ENCODE results near the gene NFIB. TPM values are rescaled to one million over a fixed set of nuclear protein-coding genes. Genes with fewer than 3 reads are reported as not detected.

The NFIB gene
- total RNA-seq, 2 donors from 2014 or later = 53.0 to 54.0 TPM

- Histone ChIP-seq H3K9ac (ENCODE audit: low read depth in 2 of 2, low read length in 2 of 2) (no peak overlapping the region), H3K27me3 (no peaks in the 10 kb centered on the region), H3K4me1 (no peaks in the 10 kb centered on the region), H3K9me3 (no peaks in the 10 kb centered on the region), H3K4me3 (no peak overlapping the region), H3K27ac (no peak overlapping the region), H3K36me3 (no peaks in the 10 kb centered on the region)
- TF ChIP-seq CTCF (IDR thresholded peaks at IDR 0.05) = no peak
- intact Hi-C loops (cut with DNase I) = no loop called here
- no peak for DNase-seq
Observed at GRCh38 chr9:14303100-14303499, 10.8 kb downstream of the NFIB start.

- Histone ChIP-seq H3K27ac (no peak overlapping the region), H3K4me3 (no peak overlapping the region), H3K9me3 (no peaks in the 10 kb centered on the region), H3K36me3 (no peaks in the 10 kb centered on the region), H3K27me3 (no peaks in the 10 kb centered on the region), H3K9ac (ENCODE audit: low read depth in 2 of 2, low read length in 2 of 2) (no peak overlapping the region), H3K4me1 (no peaks in the 10 kb centered on the region)
- no peak for TF ChIP-seq CTCF (IDR thresholded peaks at IDR 0.05)
- no peak for DNase-seq
- intact Hi-C loops (cut with DNase I) = no loop called here
Observed at GRCh38 chr9:14302405-14302804, 11.5 kb downstream of the NFIB start.

GRCh38 chr9:14301583-14302021, 12.3 kb downstream of the NFIB start:
- no peak for TF ChIP-seq CTCF (IDR thresholded peaks at IDR 0.05)
- no peak overlapping the region for H3K4me3 ChIP-seq
- no peaks in the 10 kb centered on the region for H3K36me3 ChIP-seq
- intact Hi-C loops (cut with DNase I) = no loop called here
- no peaks in the 10 kb centered on the region for H3K4me1 ChIP-seq
- no peaks in the 10 kb centered on the region for H3K9me3 ChIP-seq
- no peak overlapping the region for H3K9ac ChIP-seq (ENCODE audit: low read depth in 2 of 2, low read length in 2 of 2)
- no peaks in the 10 kb centered on the region for H3K27me3 ChIP-seq
- H3K27ac ChIP-seq = no peak overlapping the region
- no peak for DNase-seq

GRCh38 chr9:14301006-14301405, 12.9 kb downstream of the NFIB start:
- TF ChIP-seq CTCF (IDR thresholded peaks at IDR 0.05) = no peak
- Histone ChIP-seq H3K27me3 (no peaks in the 10 kb centered on the region), H3K27ac (no peak overlapping the region), H3K36me3 (no peaks in the 10 kb centered on the region), H3K4me1 (no peaks in the 10 kb centered on the region), H3K4me3 (no peak overlapping the region), H3K9me3 (no peaks in the 10 kb centered on the region), H3K9ac (ENCODE audit: low read depth in 2 of 2, low read length in 2 of 2) (no peak overlapping the region)
- intact Hi-C loops (cut with DNase I) = no loop called here
- DNase-seq = no peak

GRCh38 chr9:14300588-14300987, 13.4 kb downstream of the NFIB start:
- H3K4me1 ChIP-seq = no peaks in the 10 kb centered on the region
- TF ChIP-seq CTCF (IDR thresholded peaks at IDR 0.05) = no peak
- H3K36me3 ChIP-seq = no peaks in the 10 kb centered on the region
- intact Hi-C loops (cut with DNase I) = no loop called here
- H3K4me3 ChIP-seq = no peak overlapping the region
- DNase-seq = no peak
- no peaks in the 10 kb centered on the region for H3K27me3 ChIP-seq
- no peaks in the 10 kb centered on the region for H3K9me3 ChIP-seq
- no peak overlapping the region for H3K9ac ChIP-seq (ENCODE audit: low read depth in 2 of 2, low read length in 2 of 2)
- no peak overlapping the region for H3K27ac ChIP-seq

GRCh38 chr9:14300040-14300439, 13.9 kb downstream of the NFIB start:
- TF ChIP-seq CTCF (IDR thresholded peaks at IDR 0.05) = no peak
- no peak overlapping the region for H3K27ac ChIP-seq
- no peak overlapping the region for H3K9ac ChIP-seq (ENCODE audit: low read depth in 2 of 2, low read length in 2 of 2)
- no peaks in the 10 kb centered on the region for H3K36me3 ChIP-seq
- intact Hi-C loops (cut with DNase I) = no loop called here
- H3K27me3 ChIP-seq = no peaks in the 10 kb centered on the region
- H3K9me3 ChIP-seq = no peaks in the 10 kb centered on the region
- H3K4me1 ChIP-seq = no peaks in the 10 kb centered on the region
- no peak for DNase-seq
- H3K4me3 ChIP-seq = no peak overlapping the region

Data from colonic mucosa (tissue), 4 donors.